Subcutaneous abdominal adipose tissue (tissue), 5 donors: Measurements from ENCODE around the gene SH3YL1.

Experiments
- H3K27ac ChIP-seq: one replicate; pipeline ENCODE4 v1.7.0; 2013; ENCODE audit warnings: low read depth, mild to moderate bottlenecking, inconsistent platforms, low read length, moderate library complexity
- H3K27me3 ChIP-seq, 5 donors: one replicate each; pipeline ENCODE4 v1.7.0; 2013; ENCODE audit warnings: low read length in 5 of 5, inconsistent platforms in 1 of 5; ENCODE audit not compliant: control insufficient read depth in 5 of 5, insufficient read depth in 4 of 5
- H3K36me3 ChIP-seq, 5 donors: one replicate each; pipeline ENCODE4 v1.7.0; 2013; ENCODE audit warnings: low read length in 5 of 5; ENCODE audit not compliant: control insufficient read depth in 5 of 5, insufficient read depth in 5 of 5
- H3K4me1 ChIP-seq, 5 donors: one replicate each; pipeline ENCODE4 v1.7.0; 2013; ENCODE audit warnings: low read length in 5 of 5, mild to moderate bottlenecking in 3 of 5, moderate library complexity in 1 of 5; ENCODE audit not compliant: control insufficient read depth in 5 of 5, insufficient read depth in 5 of 5
- H3K4me3 ChIP-seq, 5 donors: one replicate each; pipeline ENCODE4 v1.7.0; 2013; ENCODE audit warnings: low read length in 5 of 5, low read depth in 1 of 5
- H3K9ac ChIP-seq, 5 donors: one replicate each; pipeline ENCODE4 v1.7.0; 2013; ENCODE audit warnings: low read length in 5 of 5, mild to moderate bottlenecking in 4 of 5, moderate library complexity in 3 of 5
- H3K9me3 ChIP-seq, 5 donors: one replicate each; pipeline ENCODE4 v1.7.0; 2013; ENCODE audit warnings: low read length in 5 of 5; ENCODE audit not compliant: control insufficient read depth in 5 of 5
- donor health status: healthy.
- donor health status: healthy.
- donor health status: healthy.
- donor health status: healthy.
- donor health status: healthy.

SH3YL1 gene

GRCh38 chr2:208335-208734 is 55.5 kb downstream of the SH3YL1 start:
- H3K4me1 ChIP-seq, result no peaks in the 10 kb centered on the region
- H3K27me3 ChIP-seq, result peaks cover 0 to 12% (median 5%) of the 10 kb centered on the region in 5 donors

GRCh38 chr2:203984-204383 is 59.8 kb downstream of the SH3YL1 start:
- Histone ChIP-seq H3K36me3 (no peaks in the 10 kb centered on the region), H3K4me1 (no peaks in the 10 kb centered on the region), H3K9me3 (no peaks in the 10 kb centered on the region), H3K27ac (no peak overlapping the region), H3K9ac (no peak overlapping the region), H3K27me3 (peaks cover 0 to 9% (median 7%) of the 10 kb centered on the region in 5 donors), H3K4me3 (no peak overlapping the region)

More at GRCh38 chr2:208335-208734, 55.5 kb downstream of the SH3YL1 start:
- Histone ChIP-seq H3K27ac (no peak overlapping the region), H3K9ac (no peak overlapping the region), H3K9me3 (peaks cover 0 to 6% (median 4%) of the 10 kb centered on the region in 5 donors), H3K4me3 (no peak overlapping the region), H3K36me3 (no peaks in the 10 kb centered on the region)

GRCh38 chr2:203401-203800 is 60.4 kb downstream of the SH3YL1 start:
- Histone ChIP-seq H3K9me3 (no peaks in the 10 kb centered on the region), H3K27ac (no peak overlapping the region), H3K27me3 (peaks cover 0 to 9% (median 7%) of the 10 kb centered on the region in 5 donors), H3K9ac (no peak overlapping the region), H3K4me1 (no peaks in the 10 kb centered on the region), H3K36me3 (no peaks in the 10 kb centered on the region), H3K4me3 (no peak overlapping the region)

GRCh38 chr2:202945-203344 is 60.9 kb downstream of the SH3YL1 start:
- Histone ChIP-seq H3K36me3 (no peaks in the 10 kb centered on the region), H3K4me3 (no peak overlapping the region), H3K27ac (no peak overlapping the region), H3K4me1 (no peaks in the 10 kb centered on the region), H3K27me3 (peaks cover 0 to 9% (median 7%) of the 10 kb centered on the region in 5 donors), H3K9ac (no peak overlapping the region), H3K9me3 (no peaks in the 10 kb centered on the region)

- Histone ChIP-seq H3K9ac (no peak overlapping the region), H3K4me3 (no peak overlapping the region), H3K27me3 (peaks cover 0 to 9% (median 7%) of the 10 kb centered on the region in 5 donors), H3K27ac (no peak overlapping the region), H3K36me3 (no peaks in the 10 kb centered on the region), H3K9me3 (no peaks in the 10 kb centered on the region), H3K4me1 (no peaks in the 10 kb centered on the region)
These were observed 62.0 kb downstream of the SH3YL1 start for GRCh38 chr2:201648-202433.

GRCh38 chr2:199041-199966 is 64.5 kb downstream of the SH3YL1 start:
- H3K9me3 ChIP-seq, result no peaks in the 10 kb centered on the region
- peaks cover 0 to 9% (median 7%) of the 10 kb centered on the region in 5 donors for H3K27me3 ChIP-seq

DNA sequence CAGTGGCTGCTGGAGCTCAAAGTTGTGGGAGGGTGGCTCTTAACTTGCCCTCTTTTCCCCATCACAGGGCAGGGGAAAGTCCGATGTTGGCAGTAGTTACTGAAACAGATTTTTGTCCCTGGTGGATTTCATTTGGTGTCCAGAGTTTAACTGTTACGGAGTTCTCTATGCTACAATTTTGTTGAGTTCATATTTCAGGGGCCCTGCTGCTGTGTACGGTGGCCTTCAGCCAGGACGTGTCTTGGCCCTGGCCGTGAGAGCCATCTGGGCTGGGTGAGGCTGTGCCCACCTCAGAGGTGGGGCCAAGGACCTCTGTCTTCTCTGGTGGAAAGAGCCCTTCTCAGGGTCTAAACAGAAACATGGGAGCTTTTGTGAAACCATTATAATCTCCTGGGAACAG is 67.4 kb downstream of the SH3YL1 start:
- H3K9ac ChIP-seq, result no peak overlapping the region

More at GRCh38 chr2:199041-199966, 64.5 kb downstream of the SH3YL1 start:
- Histone ChIP-seq H3K36me3 (no peaks in the 10 kb centered on the region), H3K27ac (no peak overlapping the region), H3K9ac (no peak overlapping the region), H3K4me3 (no peak overlapping the region), H3K4me1 (no peaks in the 10 kb centered on the region)

GRCh38 chr2:195932-196331 is 67.9 kb downstream of the SH3YL1 start:
- Histone ChIP-seq H3K4me1 (no peaks in the 10 kb centered on the region), H3K36me3 (no peaks in the 10 kb centered on the region), H3K9ac (no peak overlapping the region), H3K9me3 (no peaks in the 10 kb centered on the region), H3K27ac (no peak overlapping the region), H3K4me3 (no peak overlapping the region), H3K27me3 (no peaks in the 10 kb centered on the region)

More for the DNA sequence above, 67.4 kb downstream of the SH3YL1 start:
- Histone ChIP-seq H3K27me3 (no peaks in the 10 kb centered on the region), H3K4me3 (no peak overlapping the region), H3K36me3 (no peaks in the 10 kb centered on the region), H3K9me3 (no peaks in the 10 kb centered on the region), H3K4me1 (no peaks in the 10 kb centered on the region), H3K27ac (no peak overlapping the region)

- Histone ChIP-seq H3K27me3 (no peaks in the 10 kb centered on the region), H3K27ac (no peak overlapping the region), H3K36me3 (no peaks in the 10 kb centered on the region), H3K9ac (no peak overlapping the region), H3K4me3 (no peak overlapping the region), H3K4me1 (no peaks in the 10 kb centered on the region), H3K9me3 (peaks cover 0 to 4% (median under 1%) of the 10 kb centered on the region in 5 donors)
These were observed 70.6 kb downstream of the SH3YL1 start for GRCh38 chr2:193141-193671.
